HG03571 (cell line): Measurements from ENCODE around the gene VAMP4.

Source experiments
- ATAC-seq: cut with Tn5 transposase; IDR thresholded peaks from one replicate; pipeline ENCODE4 v1.9.1; 2021; ENCODE audit not compliant: unreplicated experiment

Gene VAMP4

DNA sequence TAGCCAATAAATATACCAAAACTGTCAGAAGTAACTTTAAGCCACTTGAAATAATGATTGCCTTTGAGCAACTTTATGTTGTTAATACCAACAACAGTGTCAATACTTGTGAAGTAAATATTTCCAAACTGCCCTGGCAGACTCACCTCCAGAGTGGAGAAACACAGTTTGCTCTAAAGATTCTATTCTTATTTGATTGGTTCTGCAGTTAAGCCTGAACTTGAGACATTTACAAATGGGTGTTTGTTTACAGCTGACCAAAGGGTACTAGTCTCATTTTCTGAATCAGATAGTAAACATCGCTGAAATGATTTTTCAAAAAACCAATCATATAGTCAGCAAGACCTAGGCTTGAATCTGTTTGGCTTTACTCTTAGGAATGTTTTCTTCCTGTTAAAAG, 88.1 kb downstream of the VAMP4 start:
- ATAC-seq, result no peak

DNA sequence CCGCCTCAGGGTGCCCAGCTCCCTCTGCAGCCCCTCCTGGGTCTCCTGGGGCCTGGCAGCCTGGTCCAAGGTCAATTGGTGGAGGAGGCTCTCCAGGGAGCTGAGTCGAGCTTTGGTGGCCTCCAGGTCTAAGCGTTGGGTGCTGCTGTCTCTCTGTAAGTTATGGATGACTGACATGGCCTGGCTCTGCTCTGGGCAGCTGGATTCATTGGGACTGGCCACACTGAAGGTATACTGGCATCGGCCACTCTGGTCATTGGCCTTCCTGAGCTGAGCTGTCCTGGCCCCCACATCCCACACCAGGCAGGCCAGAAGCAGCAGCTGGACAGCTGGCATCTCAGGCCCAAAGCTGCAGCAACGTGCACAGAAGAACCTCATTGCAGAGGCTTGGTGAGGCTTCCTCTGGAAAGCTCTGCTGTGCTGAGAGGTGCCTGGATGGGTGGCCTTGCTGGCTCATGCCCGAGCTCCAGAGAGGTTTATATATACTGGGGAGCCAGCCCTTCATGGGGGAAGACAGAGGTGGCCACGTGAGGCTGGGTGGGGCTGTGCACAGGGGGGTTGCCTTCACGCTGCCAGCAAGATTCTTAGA, 89.5 kb downstream of the VAMP4 start, which contains the start of gene MYOC:
MYOC (minus strand) TSS at position 455 of the 589 bp plus-strand sequence; CDS start at position 378, 77 bp downstream.
- ATAC-seq, result no peak
